Spleen (tissue), 11 donors: Measurements from ENCODE around the gene NGEF. TPM values are rescaled to one million over a fixed set of nuclear protein-coding genes. Genes with fewer than 3 reads are reported as not detected.

Source experiments
- DNase-seq: peaks from one replicate; pipeline ENCODE4 v3.0.0-alpha.2; 2020
- H3K27ac ChIP-seq, 8 donors: fragments of 200-600 bp; sonication (generic) in 7 of 8; 1 replicate in 4 of 8; 2 replicates in 4 of 8; pipeline versions ENCODE4 v1.5.0 to v1.8.0; 2016 to 2021; ENCODE audit warnings: inconsistent platforms in 4 of 8, mild to moderate bottlenecking in 4 of 8, moderate library complexity in 1 of 8
- H3K27me3 ChIP-seq, 7 donors: fragments of 200-600 bp; sonication (generic) in 6 of 7; replicated peaks in 1 of 7; 1 replicate in 4 of 7; 2 replicates in 3 of 7; pipeline versions ENCODE4 v1.5.0 to v1.8.0; 2016 to 2021; ENCODE audit warnings: inconsistent platforms in 3 of 7, mild to moderate bottlenecking in 1 of 7
- H3K36me3 ChIP-seq, 6 donors: fragments of 200-600 bp; sonication (generic) in 5 of 6; 1 replicate in 4 of 6; 2 replicates in 2 of 6; pipeline versions ENCODE4 v1.5.0 to v1.8.0; 2016 to 2021; ENCODE audit warnings: inconsistent platforms in 2 of 6
- H3K4me1 ChIP-seq, 6 donors: fragments of 200-600 bp; sonication (generic) in 5 of 6; 1 replicate in 3 of 6; 2 replicates in 3 of 6; pipeline versions ENCODE4 v1.5.0 to v1.8.0; 2016 to 2021; ENCODE audit warnings: inconsistent platforms in 3 of 6
- H3K4me3 ChIP-seq, 8 donors: fragments of 200-600 bp; sonication (generic) in 7 of 8; 1 replicate in 4 of 8; 2 replicates in 4 of 8; pipeline versions ENCODE4 v1.5.0 to v1.8.0; 2016 to 2021; ENCODE audit warnings: inconsistent platforms in 4 of 8, mild to moderate bottlenecking in 4 of 8, moderate library complexity in 2 of 8
- H3K9me3 ChIP-seq, 8 donors: fragments of 200-600 bp; sonication (generic) in 7 of 8; 1 replicate in 4 of 8; 2 replicates in 4 of 8; pipeline versions ENCODE4 v1.5.0 to v1.8.0; 2016 to 2021; ENCODE audit warnings: inconsistent platforms in 4 of 8
- POLR2A ChIP-seq, 3 donors: fragments of 450-650 bp; IDR thresholded peaks; one replicate each; pipeline ENCODE4 v1.5.1; 2017; ENCODE audit warnings: antibody characterized with exemption in 3 of 3, mild to moderate bottlenecking in 1 of 3
- POLR2AphosphoS5 ChIP-seq, 3 donors: sonication (generic); formaldehyde crosslinking; IDR thresholded peaks; one replicate each; pipeline ENCODE4 v1.5.1; 2017; ENCODE audit warnings: antibody characterized with exemption in 3 of 3
- WGBS, 5 donors: extraction: QIAGEN DNeasy Blood & Tissue Kit in 3 of 5; methylation state at CpG; one replicate each; pipeline versions ENCODE4 v1.1.5 to v1.1.7; 2013 to 2018; 5-methylcytosine and 5-hydroxymethylcytosine counted together
- intact Hi-C: fragments of 100-400 bp; cut with DNase I; formaldehyde crosslinking; loops from one replicate; pipeline ENCODE4 v1.15.0; 2023; ENCODE audit warnings: low total_unique reads
- polyA plus RNA-seq, 3 donors: library from polyadenylated mRNA; stranded (reverse); fragments of 200-250 nt; gene quantifications; one replicate each; pipeline ENCODE4 v1.2.1, GENCODE V29; 2013
- total RNA-seq, 7 donors: library from RNA; depleted of rRNA in 3 of 7; stranded (reverse); fragments of >200 nt in 3 of 7; fragmentation: NEBNext Ultra II Directional in 4 of 7; extraction: Animal tissue kit (Norgen Biotek cat#: 25700) in 4 of 7; gene quantifications; one replicate each; pipeline versions ENCODE4 v1.1.0 to v1.2.1, GENCODE V29; 2016 to 2021
- TF ChIP-seq, protein P1 (sequence below), 11 experiments: fragments of 200-600 bp in 7 of 11; fragments of 450-650 bp in 4 of 11; sonication (generic) in 4 of 11; IDR thresholded peaks in 8 of 11; conservative IDR thresholded peaks in 3 of 11; 1 replicate in 7 of 11; 2 replicates in 4 of 11; pipeline versions ENCODE4 v1.4.0 to v1.8.0; 2016 to 2021; ENCODE audit warnings: antibody characterized with exemption in 11 of 11, inconsistent platforms in 4 of 11, mild to moderate bottlenecking in 1 of 11
- donor health status: healthy with polysubstance abuse.
- donor health status: DM: no; HTN: no; CAD: no; lungs with moderate emphysema.
- donor health status: DM: no; HTN: no; CAD: no.
- donor health status: Bipolar disorder and iron deficiency.
- donor health status: healthy.
- donor health status: DM: no; HTN: no; CAD: no.
- donor health status: DM: yes; HTN: yes; CAD: no.

The NGEF gene
- total and polyA plus RNA-seq, 10 donors, result 0.23 to 0.79 (median 0.43) TPM; not detected in 5

DNA sequence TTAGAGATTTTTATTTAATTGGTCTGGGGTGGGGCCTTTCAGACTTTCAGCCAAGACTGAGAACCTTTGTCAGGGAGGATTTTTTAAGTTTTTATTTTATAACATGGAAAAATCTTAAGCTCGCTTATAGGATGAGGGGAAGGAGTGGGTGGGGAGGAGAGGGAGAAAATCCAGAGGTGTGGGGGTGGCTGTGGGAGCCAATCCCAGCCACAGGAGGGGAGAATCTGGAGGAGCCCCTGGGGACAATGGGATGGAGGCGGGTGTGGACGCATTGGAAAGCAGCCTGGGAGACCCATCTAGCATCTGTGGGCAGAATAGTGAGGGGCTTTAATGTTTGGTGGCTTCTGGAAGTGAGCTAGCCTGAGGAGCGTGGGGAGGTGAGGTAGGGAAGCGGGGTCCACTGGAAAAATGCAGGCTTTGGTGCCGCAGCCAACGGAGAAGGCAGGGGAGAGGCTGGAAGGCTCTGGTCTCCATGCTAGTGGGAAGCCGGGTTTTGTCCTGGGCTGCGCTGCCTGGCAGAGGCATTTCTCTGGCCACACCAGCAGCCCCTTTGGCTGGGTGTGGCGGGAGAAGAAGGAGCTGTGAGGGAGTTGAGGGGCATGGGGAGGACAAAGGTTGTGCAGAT, 35.6 kb upstream of the NGEF start:
- Histone ChIP-seq H3K27me3 (no peaks in the 10 kb centered on the region), H3K4me1 (peaks cover 0 to 20% (median 5%) of the 10 kb centered on the region in 6 donors), H3K27ac (no peak overlapping the region), H3K4me3 (no peak overlapping the region), H3K36me3 (no peaks in the 10 kb centered on the region), H3K9me3 (no peaks in the 10 kb centered on the region)
- intact Hi-C loops, result no loop called here
- TF ChIP-seq, protein P1, sequence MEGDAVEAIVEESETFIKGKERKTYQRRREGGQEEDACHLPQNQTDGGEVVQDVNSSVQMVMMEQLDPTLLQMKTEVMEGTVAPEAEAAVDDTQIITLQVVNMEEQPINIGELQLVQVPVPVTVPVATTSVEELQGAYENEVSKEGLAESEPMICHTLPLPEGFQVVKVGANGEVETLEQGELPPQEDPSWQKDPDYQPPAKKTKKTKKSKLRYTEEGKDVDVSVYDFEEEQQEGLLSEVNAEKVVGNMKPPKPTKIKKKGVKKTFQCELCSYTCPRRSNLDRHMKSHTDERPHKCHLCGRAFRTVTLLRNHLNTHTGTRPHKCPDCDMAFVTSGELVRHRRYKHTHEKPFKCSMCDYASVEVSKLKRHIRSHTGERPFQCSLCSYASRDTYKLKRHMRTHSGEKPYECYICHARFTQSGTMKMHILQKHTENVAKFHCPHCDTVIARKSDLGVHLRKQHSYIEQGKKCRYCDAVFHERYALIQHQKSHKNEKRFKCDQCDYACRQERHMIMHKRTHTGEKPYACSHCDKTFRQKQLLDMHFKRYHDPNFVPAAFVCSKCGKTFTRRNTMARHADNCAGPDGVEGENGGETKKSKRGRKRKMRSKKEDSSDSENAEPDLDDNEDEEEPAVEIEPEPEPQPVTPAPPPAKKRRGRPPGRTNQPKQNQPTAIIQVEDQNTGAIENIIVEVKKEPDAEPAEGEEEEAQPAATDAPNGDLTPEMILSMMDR (IDR thresholded peaks at IDR 0.05 in 8 of 11, conservative IDR thresholded peaks at IDR 0.05 in 3 of 11), result no peak
- TF ChIP-seq POLR2A (IDR thresholded peaks at IDR 0.05) (no peak), POLR2AphosphoS5 (IDR thresholded peaks at IDR 0.05) (no peak)
- peak; percentile 33 for DNase-seq
- WGBS, 5 donors, result 82 to 96% (median 88%) methylated on average over 10 of the region's 10 CpGs

DNA sequence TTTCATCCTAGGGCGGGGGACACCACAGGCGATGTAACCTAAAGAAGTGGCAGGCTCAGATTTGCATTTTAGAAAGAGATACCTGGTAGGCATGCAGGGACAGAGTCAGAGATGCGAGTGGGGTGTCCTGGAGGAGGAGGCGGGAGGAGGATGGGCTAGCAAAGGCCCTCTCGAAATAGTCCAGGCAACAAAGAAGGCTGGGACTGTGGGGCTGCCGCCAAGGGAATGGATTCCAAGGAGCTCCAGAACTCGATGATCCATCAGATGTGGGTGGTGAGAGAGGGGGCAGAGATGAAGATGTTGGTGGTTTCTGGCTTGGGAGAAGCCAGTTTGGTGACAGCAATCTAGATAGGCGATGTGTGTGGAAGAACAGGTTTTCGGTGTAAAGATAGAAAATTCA, 34.6 kb upstream of the NGEF start:
- H3K36me3 ChIP-seq, result no peaks in the 10 kb centered on the region
- intact Hi-C loops, result no loop called here
- DNase-seq, result peak; percentile 43
- TF ChIP-seq, protein P1 (IDR thresholded peaks at IDR 0.05 in 8 of 11, conservative IDR thresholded peaks at IDR 0.05 in 3 of 11), result no peak
- no peak for TF ChIP-seq POLR2AphosphoS5 (IDR thresholded peaks at IDR 0.05)
- no peak overlapping the region for H3K27ac ChIP-seq
- no peak overlapping the region for H3K4me3 ChIP-seq
- H3K9me3 ChIP-seq, result no peaks in the 10 kb centered on the region
- peaks cover 0 to 15% (median 2%) of the 10 kb centered on the region in 6 donors for H3K4me1 ChIP-seq
- 88 to 94% (median 91%) methylated on average over 9 of the region's 9 CpGs for WGBS, 5 donors
- no peaks in the 10 kb centered on the region for H3K27me3 ChIP-seq

DNA sequence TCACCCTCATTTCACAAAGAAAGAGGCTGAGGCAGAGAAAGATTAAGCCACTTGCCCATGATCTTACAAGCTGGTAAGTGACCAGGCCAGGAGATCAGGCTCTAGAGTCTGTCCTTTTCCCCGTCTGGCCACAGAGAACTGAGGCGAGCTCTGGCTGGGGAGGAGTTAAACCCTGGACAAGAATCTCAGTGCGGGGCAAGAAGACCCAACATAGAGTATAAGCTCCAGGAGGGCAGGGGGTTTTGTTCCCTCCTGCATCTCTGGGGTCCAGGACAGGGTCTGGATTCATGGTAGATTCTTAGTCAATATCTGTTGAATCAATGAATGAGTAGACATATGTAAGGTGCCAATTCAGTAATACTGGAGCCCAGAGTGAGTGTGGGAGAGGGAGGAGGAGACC, 34.1 kb upstream of the NGEF start:
- Histone ChIP-seq H3K27ac (no peak overlapping the region), H3K36me3 (no peaks in the 10 kb centered on the region), H3K4me3 (no peak overlapping the region), H3K27me3 (no peaks in the 10 kb centered on the region), H3K9me3 (no peaks in the 10 kb centered on the region), H3K4me1 (peaks cover 0 to 14% (median 2%) of the 10 kb centered on the region in 6 donors)
- intact Hi-C loops, result no loop called here
- 95 to 100% (median 98%) methylated on average over 3 of the region's 3 CpGs for WGBS, 5 donors
- TF ChIP-seq, protein P1 (IDR thresholded peaks at IDR 0.05 in 8 of 11, conservative IDR thresholded peaks at IDR 0.05 in 3 of 11), result no peak
- TF ChIP-seq POLR2AphosphoS5 (IDR thresholded peaks at IDR 0.05), result no peak
- no peak for TF ChIP-seq POLR2A (IDR thresholded peaks at IDR 0.05)
- DNase-seq, result peak; percentile 4

DNA sequence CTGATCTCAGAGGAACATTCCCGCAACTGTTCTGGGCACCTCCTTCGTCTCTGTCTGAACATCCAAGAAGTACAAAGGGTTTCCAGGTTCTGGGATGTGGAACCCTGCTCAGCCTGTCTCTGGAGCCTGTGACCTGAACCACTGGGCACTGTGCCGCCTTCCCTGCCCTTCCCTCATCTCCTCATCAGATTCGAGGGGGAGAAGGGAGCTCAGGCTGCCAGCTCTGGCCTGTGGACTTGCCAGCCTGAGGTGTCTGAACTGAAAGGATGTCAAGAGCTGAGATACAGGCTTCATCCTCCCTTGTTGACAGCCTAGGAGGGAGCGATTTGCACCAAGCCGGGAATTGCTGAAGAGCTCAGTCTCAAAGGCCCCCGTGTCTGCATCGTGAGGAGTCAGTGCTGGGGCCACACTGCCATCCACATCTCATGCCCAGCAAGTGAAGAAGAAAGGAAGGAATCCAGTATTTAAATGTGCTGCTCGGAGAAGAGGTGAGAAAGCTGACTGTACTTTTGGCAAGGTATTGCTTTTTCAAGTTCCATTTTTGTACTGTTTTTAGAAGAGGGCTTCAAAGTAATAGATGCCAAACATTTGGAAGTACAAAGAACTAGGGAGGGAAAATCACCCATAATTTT, 32.0 kb upstream of the NGEF start:
- intact Hi-C loops, result no loop called here
- TF ChIP-seq POLR2AphosphoS5 (IDR thresholded peaks at IDR 0.05), result no peak
- TF ChIP-seq POLR2A (IDR thresholded peaks at IDR 0.05), result no peak
- TF ChIP-seq, protein P1 (IDR thresholded peaks at IDR 0.05 in 8 of 11, conservative IDR thresholded peaks at IDR 0.05 in 3 of 11), result no peak
- Histone ChIP-seq H3K4me3 (no peak overlapping the region), H3K27ac (no peak overlapping the region), H3K9me3 (no peaks in the 10 kb centered on the region), H3K27me3 (no peaks in the 10 kb centered on the region), H3K36me3 (no peaks in the 10 kb centered on the region), H3K4me1 (peaks cover 0 to 7% (median 0%) of the 10 kb centered on the region in 6 donors)
- WGBS, 5 donors, result 84 to 96% (median 91%) methylated on average over 7 to 9 of the region's 9 CpGs
- DNase-seq, result peak; percentile 43
